Glutamatergic neuron (in vitro differentiated cells): ENCODE results near the gene ITGA8. TPM values are rescaled to one million over a fixed set of nuclear protein-coding genes. Genes with fewer than 3 reads are reported as not detected.

Source experiments
- DNase-seq: peaks from one replicate; pipeline ENCODE4 v3.0.0; 2022
- H3K27ac Mint-ChIP-seq: one replicate; pipeline ENCODE4 v1.8.0; 2020; ENCODE audit warnings: mild to moderate bottlenecking, mixed read lengths, inconsistent platforms; ENCODE audit not compliant: unreplicated experiment
- H3K27me3 Mint-ChIP-seq: one replicate; pipeline ENCODE4 v1.8.0; 2020; ENCODE audit warnings: mild to moderate bottlenecking, moderate library complexity, mixed read lengths, inconsistent platforms; ENCODE audit not compliant: unreplicated experiment
- H3K36me3 Mint-ChIP-seq: one replicate; pipeline ENCODE4 v1.8.0; 2020; ENCODE audit warnings: mild to moderate bottlenecking, mixed read lengths, inconsistent platforms; ENCODE audit not compliant: unreplicated experiment
- H3K4me1 Mint-ChIP-seq: one replicate; pipeline ENCODE4 v1.8.0; 2020; ENCODE audit warnings: mild to moderate bottlenecking, low read depth, mixed read lengths, inconsistent platforms; ENCODE audit not compliant: unreplicated experiment
- H3K4me3 Mint-ChIP-seq: one replicate; pipeline ENCODE4 v1.8.0; 2020; ENCODE audit warnings: mild to moderate bottlenecking, mixed read lengths, inconsistent platforms; ENCODE audit not compliant: unreplicated experiment
- H3K9me3 Mint-ChIP-seq: one replicate; pipeline ENCODE4 v1.8.0; 2020; ENCODE audit warnings: mild to moderate bottlenecking, moderate library complexity, mixed read lengths, inconsistent platforms; ENCODE audit not compliant: unreplicated experiment
- CTCF ChIP-seq: fragments of 200-600 bp; sonication (generic); IDR thresholded peaks from one replicate; pipeline ENCODE4 v1.5.0; 2021; ENCODE audit not compliant: partially characterized antibody, unreplicated experiment
- total RNA-seq: library from RNA; stranded (reverse); fragmentation: NEBNext Ultra II Directional; extraction: Animal tissue kit (Norgen Biotek cat#: 25700); gene quantifications from one replicate; pipeline ENCODE4 v1.2.1, GENCODE V29; 2021; ENCODE audit not compliant: unreplicated experiment

The ITGA8 gene
- total RNA-seq, 1 donor from 2014 or later, result 0.93 TPM

- Mint-ChIP-seq H3K27ac (no peak overlapping the region), H3K36me3 (no peaks in the 10 kb centered on the region), H3K4me3 (no peak overlapping the region), H3K27me3 (peaks cover 7% of the 10 kb centered on the region), H3K9me3 (no peaks in the 10 kb centered on the region), H3K4me1 (peaks cover 15% of the 10 kb centered on the region)
- TF ChIP-seq CTCF, result no peak
- DNase-seq, result no peak
Measured at GRCh38 chr10:15747632-15748031, 27.9 kb upstream of the ITGA8 start.

- peaks cover 7% of the 10 kb centered on the region for H3K27me3 Mint-ChIP-seq
- peaks cover 15% of the 10 kb centered on the region for H3K4me1 Mint-ChIP-seq
Measured at GRCh38 chr10:15745751-15746150, 26.0 kb upstream of the ITGA8 start.

GRCh38 chr10:15744217-15744865 is 24.6 kb upstream of the ITGA8 start:
- peak; percentile 44 for DNase-seq
- no peaks in the 10 kb centered on the region for H3K36me3 Mint-ChIP-seq
- peaks cover 7% of the 10 kb centered on the region for H3K27me3 Mint-ChIP-seq
- no peak overlapping the region for H3K27ac Mint-ChIP-seq
- peak; percentile 73 for TF ChIP-seq CTCF
- H3K4me1 Mint-ChIP-seq, result peaks cover 15% of the 10 kb centered on the region
- no peaks in the 10 kb centered on the region for H3K9me3 Mint-ChIP-seq
- no peak overlapping the region for H3K4me3 Mint-ChIP-seq

More at GRCh38 chr10:15745751-15746150, 26.0 kb upstream of the ITGA8 start:
- H3K4me3 Mint-ChIP-seq, result no peak overlapping the region
- H3K9me3 Mint-ChIP-seq, result no peaks in the 10 kb centered on the region
- DNase-seq, result no peak
- no peak for TF ChIP-seq CTCF
- no peaks in the 10 kb centered on the region for H3K36me3 Mint-ChIP-seq
- H3K27ac Mint-ChIP-seq, result no peak overlapping the region

GRCh38 chr10:15743443-15743842 is 23.7 kb upstream of the ITGA8 start:
- H3K4me1 Mint-ChIP-seq, result peaks cover 15% of the 10 kb centered on the region
- no peak overlapping the region for H3K4me3 Mint-ChIP-seq
- H3K27me3 Mint-ChIP-seq, result peaks cover 7% of the 10 kb centered on the region
- no peak for TF ChIP-seq CTCF
- DNase-seq, result no peak
- H3K27ac Mint-ChIP-seq, result no peak overlapping the region
- no peaks in the 10 kb centered on the region for H3K9me3 Mint-ChIP-seq
- no peaks in the 10 kb centered on the region for H3K36me3 Mint-ChIP-seq

- H3K4me3 Mint-ChIP-seq, result no peak overlapping the region
- peaks cover 10% of the 10 kb centered on the region for H3K4me1 Mint-ChIP-seq
- no peaks in the 10 kb centered on the region for H3K36me3 Mint-ChIP-seq
- H3K9me3 Mint-ChIP-seq, result no peaks in the 10 kb centered on the region
- H3K27ac Mint-ChIP-seq, result no peak overlapping the region
- peaks cover 3% of the 10 kb centered on the region for H3K27me3 Mint-ChIP-seq
- no peak for DNase-seq
- TF ChIP-seq CTCF, result no peak
Measured at GRCh38 chr10:15742836-15743235, 23.1 kb upstream of the ITGA8 start.
